GM12892 (cell line): ENCODE results near the gene MARCHF4.

ENCODE experiments used
- POLR2A ChIP-seq: IDR thresholded peaks from 2 replicates; pipeline ENCODE4 v1.6.1; 2011; ENCODE audit warnings: low read depth, low read length, control low read depth
- TAF1 ChIP-seq: IDR thresholded peaks from 2 replicates; pipeline ENCODE4 v1.6.1; 2011; ENCODE audit warnings: low read depth, mild to moderate bottlenecking, control low read depth, low read length, borderline replicate concordance

- TF ChIP-seq TAF1 = no peak
- no peak for TF ChIP-seq POLR2A
Observed at GRCh38 chr2:216394881-216395280, 22.6 kb upstream of the MARCHF4 start.
